HEK293 (cell line): ENCODE measurements around the gene IL12RB1.

Experiments
- CTCF ChIA-PET: fragments of 350-600 bp; formaldehyde crosslinking; extraction: SDS; loops from one replicate; lab custom pipeline; 2021; ENCODE audit warnings: antibody characterized with exemption; lab: Yijun Ruan, JAX
- POLR2A ChIA-PET: fragments of 300-600 bp; formaldehyde crosslinking; extraction: SDS; loops from one replicate; lab custom pipeline; 2020; ENCODE audit warnings: antibody characterized with exemption, inconsistent platforms; lab: Yijun Ruan, JAX
- H3K27ac ChIP-seq: fragments of 200-500 bp; sonication (Bioruptor generic); 2 replicates; pipeline ENCODE4 v1.5.1; 2014; ENCODE audit warnings: low read depth, low read length, control low read depth, inconsistent platforms; ENCODE audit errors: extremely low read depth
- H3K36me3 ChIP-seq, 2 experiments: fragments of 200-500 bp in 1 of 2; sonication (Bioruptor generic) in 1 of 2; 1 replicate in 1 of 2; 2 replicates in 1 of 2; pipeline ENCODE4 v1.5.1; 2014 to 2017; ENCODE audit warnings: inconsistent platforms in 2 of 2, low read length in 2 of 2; ENCODE audit not compliant: control insufficient read depth in 2 of 2, insufficient read depth in 1 of 2
- H3K4me1 ChIP-seq: fragments of 200-500 bp; sonication (Bioruptor generic); 2 replicates; pipeline ENCODE4 v1.5.1; 2014; ENCODE audit warnings: mild to moderate bottlenecking, low read length, inconsistent platforms; ENCODE audit not compliant: control insufficient read depth, insufficient read depth
- H3K4me3 ChIP-seq: 2 replicates; pipeline ENCODE4 v1.5.1; 2011; ENCODE audit warnings: low read depth, mild to moderate bottlenecking, control low read depth, low read length, moderate library complexity
- H3K9me3 ChIP-seq: fragments of 200-500 bp; sonication (Bioruptor generic); 2 replicates; pipeline ENCODE4 v1.5.1; 2014; ENCODE audit warnings: low read depth, low read length, inconsistent platforms; ENCODE audit not compliant: control insufficient read depth, insufficient read depth
- ZIC2 ChIP-seq: fragments of 450-650 bp; formaldehyde crosslinking; IDR thresholded peaks from 2 replicates; pipeline ENCODE4 v1.5.1; 2016; ENCODE audit warnings: missing biosample characterization, missing genetic modification characterization
- ZNF221 ChIP-seq: fragments of 450-650 bp; formaldehyde crosslinking; IDR thresholded peaks from 2 replicates; pipeline ENCODE4 v1.5.1; 2017; ENCODE audit warnings: missing biosample characterization, missing genetic modification characterization, borderline replicate concordance
- ZNF266 ChIP-seq: fragments of 450-650 bp; formaldehyde crosslinking; IDR thresholded peaks from 2 replicates; pipeline ENCODE4 v1.5.1; 2016; ENCODE audit warnings: missing biosample characterization, missing genetic modification characterization, low read depth
- ZNF311 ChIP-seq: fragments of 450-650 bp; formaldehyde crosslinking; IDR thresholded peaks from 2 replicates; pipeline ENCODE4 v1.5.1; 2017; ENCODE audit warnings: missing biosample characterization, missing genetic modification characterization, borderline replicate concordance
- ZNF354C ChIP-seq: fragments of 450-650 bp; formaldehyde crosslinking; IDR thresholded peaks from 2 replicates; pipeline ENCODE4 v1.5.1; 2016; ENCODE audit warnings: missing biosample characterization, missing genetic modification characterization, low read depth, borderline replicate concordance
- ZNF404 ChIP-seq: fragments of 450-650 bp; formaldehyde crosslinking; IDR thresholded peaks from 2 replicates; pipeline ENCODE4 v1.5.1; 2017; ENCODE audit warnings: missing biosample characterization, missing genetic modification characterization
- ZNF416 ChIP-seq: fragments of 450-650 bp; formaldehyde crosslinking; IDR thresholded peaks from 2 replicates; pipeline ENCODE4 v1.5.1; 2016; ENCODE audit warnings: missing biosample characterization, missing genetic modification characterization
- ZNF433 ChIP-seq: fragments of 450-650 bp; formaldehyde crosslinking; IDR thresholded peaks from 2 replicates; pipeline ENCODE4 v1.5.1; 2016; ENCODE audit warnings: missing biosample characterization, missing genetic modification characterization, low read depth
- ZNF473 ChIP-seq: fragments of 450-650 bp; formaldehyde crosslinking; IDR thresholded peaks from 2 replicates; pipeline ENCODE4 v1.5.1; 2017; ENCODE audit warnings: missing biosample characterization, missing genetic modification characterization
- ZNF510 ChIP-seq: fragments of 450-650 bp; formaldehyde crosslinking; IDR thresholded peaks from 2 replicates; pipeline ENCODE4 v1.5.1; 2018; ENCODE audit warnings: mild to moderate bottlenecking, missing genetic modification characterization, missing biosample characterization; ENCODE audit not compliant: insufficient replicate concordance
- ZNF555 ChIP-seq: fragments of 450-650 bp; formaldehyde crosslinking; conservative IDR thresholded peaks from 2 replicates; pipeline ENCODE4 v1.5.1; 2017; ENCODE audit warnings: missing biosample characterization, mild to moderate bottlenecking, missing genetic modification characterization, inconsistent platforms
- ZNF792 ChIP-seq: fragments of 450-650 bp; formaldehyde crosslinking; IDR thresholded peaks from 2 replicates; pipeline ENCODE4 v1.5.1; 2016; ENCODE audit warnings: missing biosample characterization, missing genetic modification characterization
- TF ChIP-seq, protein P1 (sequence below): fragments of 450-650 bp; formaldehyde crosslinking; IDR thresholded peaks from 2 replicates; pipeline ENCODE4 v1.5.1; 2016; ENCODE audit warnings: missing biosample characterization, missing genetic modification characterization
- TF ChIP-seq, protein P2 (sequence below): fragments of 450-650 bp; formaldehyde crosslinking; IDR thresholded peaks from 2 replicates; pipeline ENCODE4 v1.5.1; 2016; ENCODE audit warnings: missing biosample characterization, missing genetic modification characterization
- TF ChIP-seq, protein P3 (sequence below): fragments of 450-650 bp; formaldehyde crosslinking; IDR thresholded peaks from 2 replicates; pipeline ENCODE4 v1.5.1; 2016; ENCODE audit warnings: missing biosample characterization, missing genetic modification characterization
- TF ChIP-seq, protein P4 (sequence below): fragments of 450-650 bp; formaldehyde crosslinking; IDR thresholded peaks from 2 replicates; pipeline ENCODE4 v1.5.1; 2016; ENCODE audit warnings: missing biosample characterization, missing genetic modification characterization, borderline replicate concordance
- TF ChIP-seq, protein P5 (sequence below): fragments of 450-650 bp; formaldehyde crosslinking; conservative IDR thresholded peaks from 2 replicates; pipeline ENCODE4 v1.5.1; 2016; ENCODE audit warnings: low read depth, missing biosample characterization, missing genetic modification characterization

The IL12RB1 gene

DNA sequence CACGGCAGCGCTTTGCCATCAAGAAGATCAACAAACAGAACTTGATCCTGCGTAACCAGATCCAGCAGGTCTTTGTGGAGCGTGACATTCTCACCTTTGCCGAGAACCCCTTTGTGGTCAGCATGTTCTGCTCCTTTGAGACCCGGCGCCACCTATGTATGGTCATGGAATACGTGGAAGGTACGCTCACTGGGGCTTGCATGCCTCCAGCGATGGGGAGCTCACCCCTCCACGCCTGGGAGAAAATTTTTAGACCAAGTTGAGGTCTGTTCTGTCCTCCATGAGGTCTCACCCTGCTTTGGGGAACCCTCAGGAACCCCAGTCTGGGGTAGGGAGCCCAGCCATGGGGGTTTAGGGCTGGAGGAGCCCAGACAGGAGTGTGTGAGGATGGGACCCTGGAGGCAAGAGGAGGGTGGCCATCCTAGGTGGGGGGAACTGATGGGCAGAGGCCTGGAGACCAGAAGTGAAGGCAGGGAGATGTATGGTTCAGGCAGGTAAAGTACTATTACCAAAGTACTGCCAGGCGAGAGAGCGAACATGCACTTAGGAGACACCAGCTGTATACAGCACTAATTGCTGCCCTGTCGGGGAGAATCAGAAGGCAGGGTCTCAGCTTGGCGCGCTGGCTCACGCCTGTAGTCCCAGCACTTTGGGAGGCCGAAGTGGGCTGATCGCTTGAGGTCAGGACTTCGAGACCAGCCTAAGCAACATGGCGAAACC, 43.9 kb upstream of the IL12RB1 start:
- CTCF ChIA-PET, result interaction anchor here (0.8 to 2.2 kb wide), 2 partner anchors 17 to 20 kb away, joined by 5 to 10 read pairs; no protein-coding TSS in a partner anchor
- Histone ChIP-seq H3K9me3 (no peaks in the 10 kb centered on the region), H3K4me3 (no peak overlapping the region), H3K4me1 (no peaks in the 10 kb centered on the region), H3K36me3 (peaks cover 0 to 38% of the 10 kb centered on the region in 2 experiments; a peak in 2 of 3 replicates), H3K27ac (no peak overlapping the region)
- POLR2A ChIA-PET, result no interaction called here
- TF ChIP-seq ZNF792 (tag by site-specific recombination), result peak; percentile 75
- TF ChIP-seq, protein P1, sequence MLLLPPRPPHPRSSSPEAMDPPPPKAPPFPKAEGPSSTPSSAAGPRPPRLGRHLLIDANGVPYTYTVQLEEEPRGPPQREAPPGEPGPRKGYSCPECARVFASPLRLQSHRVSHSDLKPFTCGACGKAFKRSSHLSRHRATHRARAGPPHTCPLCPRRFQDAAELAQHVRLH (tag by site-specific recombination), result peak; percentile 86
- TF ChIP-seq ZNF555 (tag by site-specific recombination), result no peak

- H3K9me3 ChIP-seq, result no peaks in the 10 kb centered on the region
- peaks cover 0 to 38% of the 10 kb centered on the region in 2 experiments; a peak in 2 of 3 replicates for H3K36me3 ChIP-seq
- CTCF ChIA-PET, result interaction anchor here (0.6 to 1.9 kb wide), 4 partner anchors 9 to 123 kb away, joined by 3 to 8 read pairs (median 4); no protein-coding TSS in a partner anchor
- no peak overlapping the region for H3K4me3 ChIP-seq
- no peak overlapping the region for H3K27ac ChIP-seq
- POLR2A ChIA-PET, result no interaction called here
- no peaks in the 10 kb centered on the region for H3K4me1 ChIP-seq
- TF ChIP-seq ZNF404 (tag by site-specific recombination) (no peak), ZNF354C (no peak), ZNF416 (tag by site-specific recombination) (no peak), ZNF433 (tag by site-specific recombination) (no peak), ZNF221 (tag by site-specific recombination) (no peak), ZNF311 (tag by site-specific recombination) (no peak), ZIC2 (no peak), ZNF510 (tag by site-specific recombination) (no peak), ZNF266 (no peak), ZNF473 (tag by site-specific recombination) (no peak)
- TF ChIP-seq, protein P2, sequence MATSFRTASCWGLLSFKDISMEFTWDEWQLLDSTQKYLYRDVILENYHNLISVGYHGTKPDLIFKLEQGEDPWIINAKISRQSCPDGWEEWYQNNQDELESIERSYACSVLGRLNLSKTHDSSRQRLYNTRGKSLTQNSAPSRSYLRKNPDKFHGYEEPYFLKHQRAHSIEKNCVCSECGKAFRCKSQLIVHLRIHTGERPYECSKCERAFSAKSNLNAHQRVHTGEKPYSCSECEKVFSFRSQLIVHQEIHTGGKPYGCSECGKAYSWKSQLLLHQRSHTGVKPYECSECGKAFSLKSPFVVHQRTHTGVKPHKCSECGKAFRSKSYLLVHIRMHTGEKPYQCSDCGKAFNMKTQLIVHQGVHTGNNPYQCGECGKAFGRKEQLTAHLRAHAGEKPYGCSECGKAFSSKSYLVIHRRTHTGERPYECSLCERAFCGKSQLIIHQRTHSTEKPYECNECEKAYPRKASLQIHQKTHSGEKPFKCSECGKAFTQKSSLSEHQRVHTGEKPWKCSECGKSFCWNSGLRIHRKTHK (tag by site-specific recombination), result no peak
- TF ChIP-seq, protein P3, sequence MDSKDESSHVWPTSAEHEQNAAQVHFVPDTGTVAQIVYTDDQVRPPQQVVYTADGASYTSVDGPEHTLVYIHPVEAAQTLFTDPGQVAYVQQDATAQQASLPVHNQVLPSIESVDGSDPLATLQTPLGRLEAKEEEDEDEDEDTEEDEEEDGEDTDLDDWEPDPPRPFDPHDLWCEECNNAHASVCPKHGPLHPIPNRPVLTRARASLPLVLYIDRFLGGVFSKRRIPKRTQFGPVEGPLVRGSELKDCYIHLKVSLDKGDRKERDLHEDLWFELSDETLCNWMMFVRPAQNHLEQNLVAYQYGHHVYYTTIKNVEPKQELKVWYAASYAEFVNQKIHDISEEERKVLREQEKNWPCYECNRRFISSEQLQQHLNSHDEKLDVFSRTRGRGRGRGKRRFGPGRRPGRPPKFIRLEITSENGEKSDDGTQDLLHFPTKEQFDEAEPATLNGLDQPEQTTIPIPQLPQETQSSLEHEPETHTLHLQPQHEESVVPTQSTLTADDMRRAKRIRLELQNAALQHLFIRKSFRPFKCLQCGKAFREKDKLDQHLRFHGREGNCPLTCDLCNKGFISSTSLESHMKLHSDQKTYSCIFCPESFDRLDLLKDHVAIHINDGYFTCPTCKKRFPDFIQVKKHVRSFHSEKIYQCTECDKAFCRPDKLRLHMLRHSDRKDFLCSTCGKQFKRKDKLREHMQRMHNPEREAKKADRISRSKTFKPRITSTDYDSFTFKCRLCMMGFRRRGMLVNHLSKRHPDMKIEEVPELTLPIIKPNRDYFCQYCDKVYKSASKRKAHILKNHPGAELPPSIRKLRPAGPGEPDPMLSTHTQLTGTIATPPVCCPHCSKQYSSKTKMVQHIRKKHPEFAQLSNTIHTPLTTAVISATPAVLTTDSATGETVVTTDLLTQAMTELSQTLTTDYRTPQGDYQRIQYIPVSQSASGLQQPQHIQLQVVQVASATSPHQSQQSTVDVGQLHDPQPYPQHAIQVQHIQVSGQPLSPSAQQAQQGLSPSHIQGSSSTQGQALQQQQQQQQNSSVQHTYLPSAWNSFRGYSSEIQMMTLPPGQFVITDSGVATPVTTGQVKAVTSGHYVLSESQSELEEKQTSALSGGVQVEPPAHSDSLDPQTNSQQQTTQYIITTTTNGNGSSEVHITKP (tag by site-specific recombination), result no peak
- TF ChIP-seq, protein P4, sequence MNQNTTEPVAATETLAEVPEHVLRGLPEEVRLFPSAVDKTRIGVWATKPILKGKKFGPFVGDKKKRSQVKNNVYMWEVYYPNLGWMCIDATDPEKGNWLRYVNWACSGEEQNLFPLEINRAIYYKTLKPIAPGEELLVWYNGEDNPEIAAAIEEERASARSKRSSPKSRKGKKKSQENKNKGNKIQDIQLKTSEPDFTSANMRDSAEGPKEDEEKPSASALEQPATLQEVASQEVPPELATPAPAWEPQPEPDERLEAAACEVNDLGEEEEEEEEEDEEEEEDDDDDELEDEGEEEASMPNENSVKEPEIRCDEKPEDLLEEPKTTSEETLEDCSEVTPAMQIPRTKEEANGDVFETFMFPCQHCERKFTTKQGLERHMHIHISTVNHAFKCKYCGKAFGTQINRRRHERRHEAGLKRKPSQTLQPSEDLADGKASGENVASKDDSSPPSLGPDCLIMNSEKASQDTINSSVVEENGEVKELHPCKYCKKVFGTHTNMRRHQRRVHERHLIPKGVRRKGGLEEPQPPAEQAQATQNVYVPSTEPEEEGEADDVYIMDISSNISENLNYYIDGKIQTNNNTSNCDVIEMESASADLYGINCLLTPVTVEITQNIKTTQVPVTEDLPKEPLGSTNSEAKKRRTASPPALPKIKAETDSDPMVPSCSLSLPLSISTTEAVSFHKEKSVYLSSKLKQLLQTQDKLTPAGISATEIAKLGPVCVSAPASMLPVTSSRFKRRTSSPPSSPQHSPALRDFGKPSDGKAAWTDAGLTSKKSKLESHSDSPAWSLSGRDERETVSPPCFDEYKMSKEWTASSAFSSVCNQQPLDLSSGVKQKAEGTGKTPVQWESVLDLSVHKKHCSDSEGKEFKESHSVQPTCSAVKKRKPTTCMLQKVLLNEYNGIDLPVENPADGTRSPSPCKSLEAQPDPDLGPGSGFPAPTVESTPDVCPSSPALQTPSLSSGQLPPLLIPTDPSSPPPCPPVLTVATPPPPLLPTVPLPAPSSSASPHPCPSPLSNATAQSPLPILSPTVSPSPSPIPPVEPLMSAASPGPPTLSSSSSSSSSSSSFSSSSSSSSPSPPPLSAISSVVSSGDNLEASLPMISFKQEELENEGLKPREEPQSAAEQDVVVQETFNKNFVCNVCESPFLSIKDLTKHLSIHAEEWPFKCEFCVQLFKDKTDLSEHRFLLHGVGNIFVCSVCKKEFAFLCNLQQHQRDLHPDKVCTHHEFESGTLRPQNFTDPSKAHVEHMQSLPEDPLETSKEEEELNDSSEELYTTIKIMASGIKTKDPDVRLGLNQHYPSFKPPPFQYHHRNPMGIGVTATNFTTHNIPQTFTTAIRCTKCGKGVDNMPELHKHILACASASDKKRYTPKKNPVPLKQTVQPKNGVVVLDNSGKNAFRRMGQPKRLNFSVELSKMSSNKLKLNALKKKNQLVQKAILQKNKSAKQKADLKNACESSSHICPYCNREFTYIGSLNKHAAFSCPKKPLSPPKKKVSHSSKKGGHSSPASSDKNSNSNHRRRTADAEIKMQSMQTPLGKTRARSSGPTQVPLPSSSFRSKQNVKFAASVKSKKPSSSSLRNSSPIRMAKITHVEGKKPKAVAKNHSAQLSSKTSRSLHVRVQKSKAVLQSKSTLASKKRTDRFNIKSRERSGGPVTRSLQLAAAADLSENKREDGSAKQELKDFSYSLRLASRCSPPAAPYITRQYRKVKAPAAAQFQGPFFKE, result no peak
- TF ChIP-seq, protein P5, sequence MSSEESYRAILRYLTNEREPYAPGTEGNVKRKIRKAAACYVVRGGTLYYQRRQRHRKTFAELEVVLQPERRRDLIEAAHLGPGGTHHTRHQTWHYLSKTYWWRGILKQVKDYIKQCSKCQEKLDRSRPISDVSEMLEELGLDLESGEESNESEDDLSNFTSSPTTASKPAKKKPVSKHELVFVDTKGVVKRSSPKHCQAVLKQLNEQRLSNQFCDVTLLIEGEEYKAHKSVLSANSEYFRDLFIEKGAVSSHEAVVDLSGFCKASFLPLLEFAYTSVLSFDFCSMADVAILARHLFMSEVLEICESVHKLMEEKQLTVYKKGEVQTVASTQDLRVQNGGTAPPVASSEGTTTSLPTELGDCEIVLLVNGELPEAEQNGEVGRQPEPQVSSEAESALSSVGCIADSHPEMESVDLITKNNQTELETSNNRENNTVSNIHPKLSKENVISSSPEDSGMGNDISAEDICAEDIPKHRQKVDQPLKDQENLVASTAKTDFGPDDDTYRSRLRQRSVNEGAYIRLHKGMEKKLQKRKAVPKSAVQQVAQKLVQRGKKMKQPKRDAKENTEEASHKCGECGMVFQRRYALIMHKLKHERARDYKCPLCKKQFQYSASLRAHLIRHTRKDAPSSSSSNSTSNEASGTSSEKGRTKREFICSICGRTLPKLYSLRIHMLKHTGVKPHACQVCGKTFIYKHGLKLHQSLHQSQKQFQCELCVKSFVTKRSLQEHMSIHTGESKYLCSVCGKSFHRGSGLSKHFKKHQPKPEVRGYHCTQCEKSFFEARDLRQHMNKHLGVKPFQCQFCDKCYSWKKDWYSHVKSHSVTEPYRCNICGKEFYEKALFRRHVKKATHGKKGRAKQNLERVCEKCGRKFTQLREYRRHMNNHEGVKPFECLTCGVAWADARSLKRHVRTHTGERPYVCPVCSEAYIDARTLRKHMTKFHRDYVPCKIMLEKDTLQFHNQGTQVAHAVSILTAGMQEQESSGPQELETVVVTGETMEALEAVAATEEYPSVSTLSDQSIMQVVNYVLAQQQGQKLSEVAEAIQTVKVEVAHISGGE (tag by site-specific recombination), result no peak
Observed at GRCh38 chr19:18128805-18129204, 42.1 kb upstream of the IL12RB1 start.
